ENCODE results near the gene LRRC2. TPM values are rescaled to one million over a fixed set of nuclear protein-coding genes. Genes with fewer than 3 reads are reported as not detected.

The LRRC2 gene
- polyA plus RNA-seq, 6 donors from 2014 or later: not detected

GRCh38 chr3:46576386-46576785 lies 10.3 kb upstream of the LRRC2 start:
- no peak overlapping the region for H3K4me3 Mint-ChIP-seq
- H3K4me1 Mint-ChIP-seq: peaks cover 0 to 10% (median 2%) of the 10 kb centered on the region in 3 donors
- DNase-seq (no peak), ATAC-seq (ENCODE audit: low read depth in 2 of 2) (no peak)
- no peak overlapping the region for H3K27ac Mint-ChIP-seq
- no peaks in the 10 kb centered on the region for H3K36me3 Mint-ChIP-seq
- no peaks in the 10 kb centered on the region for H3K9me3 Mint-ChIP-seq
- peaks cover 29 to 43% (median 33%) of the 10 kb centered on the region in 3 donors for H3K27me3 Mint-ChIP-seq

- H3K9me3 Mint-ChIP-seq: no peaks in the 10 kb centered on the region
- DNase-seq: no peak
- no peak overlapping the region for H3K27ac Mint-ChIP-seq
- peaks cover 0 to 10% (median 2%) of the 10 kb centered on the region in 3 donors for H3K4me1 Mint-ChIP-seq
- H3K27me3 Mint-ChIP-seq: peaks cover 29 to 38% (median 33%) of the 10 kb centered on the region in 3 donors
- H3K4me3 Mint-ChIP-seq: no peak overlapping the region
- H3K36me3 Mint-ChIP-seq: no peaks in the 10 kb centered on the region
- no peak for ATAC-seq (ENCODE audit: low read depth in 2 of 2)
These were observed 9.6 kb upstream of the LRRC2 start for GRCh38 chr3:46575577-46576222.

GRCh38 chr3:46574881-46575576 lies 8.9 kb upstream of the LRRC2 start:
- ATAC-seq (ENCODE audit: low read depth in 2 of 2) (no peak), DNase-seq (no peak)
- Mint-ChIP-seq H3K36me3 (no peaks in the 10 kb centered on the region), H3K4me3 (no peak overlapping the region), H3K27ac (no peak overlapping the region), H3K27me3 (peaks cover 29 to 39% (median 38%) of the 10 kb centered on the region in 3 donors), H3K4me1 (peaks cover 0 to 10% (median 2%) of the 10 kb centered on the region in 3 donors), H3K9me3 (peaks cover 0 to 5% (median 0%) of the 10 kb centered on the region in 7 donors)

GRCh38 chr3:46574243-46574646 lies 8.1 kb upstream of the LRRC2 start:
- DNase-seq (no peak), ATAC-seq (ENCODE audit: low read depth in 2 of 2) (no peak)
- no peak overlapping the region for H3K4me3 Mint-ChIP-seq
- no peaks in the 10 kb centered on the region for H3K36me3 Mint-ChIP-seq
- peaks cover 0 to 6% (median 0%) of the 10 kb centered on the region in 7 donors for H3K9me3 Mint-ChIP-seq
- H3K27ac Mint-ChIP-seq: no peak overlapping the region
- H3K4me1 Mint-ChIP-seq: peaks cover 0 to 6% (median 0%) of the 10 kb centered on the region in 3 donors
- H3K27me3 Mint-ChIP-seq: peaks cover 22 to 43% (median 38%) of the 10 kb centered on the region in 3 donors

- no peak for ATAC-seq (ENCODE audit: low read depth in 2 of 2)
- H3K27me3 Mint-ChIP-seq: peaks cover 22 to 43% (median 38%) of the 10 kb centered on the region in 3 donors
- DNase-seq: no peak
- H3K36me3 Mint-ChIP-seq: no peaks in the 10 kb centered on the region
- H3K4me3 Mint-ChIP-seq: no peak overlapping the region
- H3K27ac Mint-ChIP-seq: no peak overlapping the region
- peaks cover 0 to 6% (median 0%) of the 10 kb centered on the region in 7 donors for H3K9me3 Mint-ChIP-seq
- peaks cover 0 to 6% (median 0%) of the 10 kb centered on the region in 3 donors for H3K4me1 Mint-ChIP-seq
These were observed 7.6 kb upstream of the LRRC2 start for GRCh38 chr3:46573701-46574100.

GRCh38 chr3:46571684-46572083 lies 5.6 kb upstream of the LRRC2 start:
- Mint-ChIP-seq H3K4me1 (no peaks in the 10 kb centered on the region), H3K4me3 (no peak overlapping the region), H3K9me3 (peaks cover 0 to 6% (median 0%) of the 10 kb centered on the region in 7 donors), H3K27me3 (peaks cover 32 to 54% (median 37%) of the 10 kb centered on the region in 3 donors), H3K36me3 (no peaks in the 10 kb centered on the region), H3K27ac (peak overlapping the region in 1 of 6 donors; percentile 38)
- ATAC-seq (ENCODE audit: low read depth in 2 of 2) (no peak), DNase-seq (no peak)

- Mint-ChIP-seq H3K27me3 (peaks cover 48 to 50% (median 50%) of the 10 kb centered on the region in 3 donors), H3K9me3 (peaks cover 0 to 10% (median 3%) of the 10 kb centered on the region in 7 donors), H3K36me3 (no peaks in the 10 kb centered on the region), H3K4me1 (peaks cover 0 to 16% (median 15%) of the 10 kb centered on the region in 3 donors), H3K4me3 (peak overlapping the region in 6 of 8 donors; percentile 62 to 83 (median 76)), H3K27ac (peak overlapping the region in 3 of 6 donors; percentile 25 to 81 (median 51))
- DNase-seq (no peak), ATAC-seq (ENCODE audit: low read depth in 2 of 2) (peak; percentile 23 to 33)
These were observed 479 bp downstream of the LRRC2 start for GRCh38 chr3:46565607-46566039.

GRCh38 chr3:46565077-46565476 lies 1.0 kb downstream of the LRRC2 start:
- peaks cover 0 to 10% (median 2%) of the 10 kb centered on the region in 7 donors for H3K9me3 Mint-ChIP-seq
- ATAC-seq (ENCODE audit: low read depth in 2 of 2): no peak
- no peaks in the 10 kb centered on the region for H3K36me3 Mint-ChIP-seq
- peak overlapping the region in 5 of 8 donors; percentile 62 to 79 (median 76) for H3K4me3 Mint-ChIP-seq
- H3K4me1 Mint-ChIP-seq: peaks cover 0 to 16% (median 15%) of the 10 kb centered on the region in 3 donors
- no peak for DNase-seq
- peaks cover 48 to 56% (median 50%) of the 10 kb centered on the region in 3 donors for H3K27me3 Mint-ChIP-seq
- H3K27ac Mint-ChIP-seq: peak overlapping the region in 2 of 6 donors; percentile 25 to 51

GRCh38 chr3:46564190-46565021 lies 1.7 kb downstream of the LRRC2 start:
- peaks cover 47 to 58% (median 48%) of the 10 kb centered on the region in 3 donors for H3K27me3 Mint-ChIP-seq

GRCh38 chr3:46561951-46562350 lies 4.2 kb downstream of the LRRC2 start:
- Mint-ChIP-seq H3K27ac (peak overlapping the region in 1 of 6 donors; percentile 28), H3K36me3 (no peaks in the 10 kb centered on the region)

More at GRCh38 chr3:46564190-46565021, 1.7 kb downstream of the LRRC2 start:
- Mint-ChIP-seq H3K4me1 (peaks cover 0 to 16% (median 15%) of the 10 kb centered on the region in 3 donors), H3K9me3 (peaks cover 0 to 7% (median 1%) of the 10 kb centered on the region in 7 donors), H3K36me3 (no peaks in the 10 kb centered on the region), H3K27ac (no peak overlapping the region), H3K4me3 (peak overlapping the region in 4 of 8 donors; percentile 39 to 77 (median 54))
- no peak for ATAC-seq (ENCODE audit: low read depth in 2 of 2)
- no peak for DNase-seq

GRCh38 chr3:46561511-46561910 lies 4.6 kb downstream of the LRRC2 start:
- Mint-ChIP-seq H3K27me3 (peaks cover 51 to 57% (median 55%) of the 10 kb centered on the region in 3 donors), H3K27ac (no peak overlapping the region), H3K9me3 (peaks cover 0 to 7% (median 1%) of the 10 kb centered on the region in 7 donors), H3K4me3 (no peak overlapping the region), H3K36me3 (no peaks in the 10 kb centered on the region), H3K4me1 (peaks cover 8 to 38% (median 29%) of the 10 kb centered on the region in 3 donors)
- ATAC-seq (ENCODE audit: low read depth in 2 of 2): no peak
- DNase-seq: no peak

More at GRCh38 chr3:46561951-46562350, 4.2 kb downstream of the LRRC2 start:
- DNase-seq (no peak), ATAC-seq (ENCODE audit: low read depth in 2 of 2) (no peak)
- H3K9me3 Mint-ChIP-seq: peaks cover 0 to 7% (median 0%) of the 10 kb centered on the region in 7 donors
- no peak overlapping the region for H3K4me3 Mint-ChIP-seq
- H3K27me3 Mint-ChIP-seq: peaks cover 50 to 57% (median 52%) of the 10 kb centered on the region in 3 donors
- peaks cover 8 to 34% (median 29%) of the 10 kb centered on the region in 3 donors for H3K4me1 Mint-ChIP-seq

- Mint-ChIP-seq H3K27ac (no peak overlapping the region), H3K27me3 (peaks cover 28 to 35% (median 32%) of the 10 kb centered on the region in 3 donors), H3K9me3 (peaks cover 0 to 12% (median 5%) of the 10 kb centered on the region in 7 donors), H3K4me3 (peak overlapping the region in 1 of 8 donors; percentile 72), H3K36me3 (no peaks in the 10 kb centered on the region), H3K4me1 (peaks cover 8 to 23% (median 13%) of the 10 kb centered on the region in 3 donors)
- DNase-seq (no peak), ATAC-seq (ENCODE audit: low read depth in 2 of 2) (no peak)
These were observed 6.9 kb downstream of the LRRC2 start for GRCh38 chr3:46559091-46559704.

Data from naive B cell (primary cell).